Calu3 (cell line): Measurements from ENCODE around the gene SMYD4. TPM values are rescaled to one million over a fixed set of nuclear protein-coding genes. Genes with fewer than 3 reads are reported as not detected.

ENCODE experiments used
- BruUV-seq: library from RNA; stranded (reverse); fragments of 400-500 nt; replicated peaks from 2 replicates; lab custom pipeline; 2021; lab: Mats Ljungman, UMichigan
- CTCF ChIA-PET: fragments of 300-600 bp; sonication (Branson Sonifier 250); formaldehyde crosslinking; loops from one replicate; lab custom pipeline; 2022; ENCODE audit warnings: antibody characterized with exemption; lab: Charles Lee
- DNase-seq: peaks from one replicate; pipeline ENCODE4 v3.0.0; 2022
- H3K27ac Mint-ChIP-seq: one replicate; pipeline ENCODE4 v1.8.0; 2022; ENCODE audit warnings: mixed read lengths; ENCODE audit not compliant: unreplicated experiment
- H3K27me3 Mint-ChIP-seq: one replicate; pipeline ENCODE4 v1.8.0; 2022; ENCODE audit warnings: mixed read lengths; ENCODE audit not compliant: unreplicated experiment
- H3K36me3 Mint-ChIP-seq: one replicate; pipeline ENCODE4 v1.8.0; 2022; ENCODE audit warnings: mild to moderate bottlenecking, moderate library complexity, mixed read lengths; ENCODE audit not compliant: insufficient read depth, unreplicated experiment
- H3K4me1 Mint-ChIP-seq: one replicate; pipeline ENCODE4 v1.8.0; 2022; ENCODE audit warnings: mild to moderate bottlenecking, low read depth, mixed read lengths; ENCODE audit not compliant: unreplicated experiment
- H3K4me3 Mint-ChIP-seq: one replicate; pipeline ENCODE4 v1.8.0; 2022; ENCODE audit warnings: mild to moderate bottlenecking, low read depth, moderate library complexity, mixed read lengths; ENCODE audit not compliant: unreplicated experiment
- H3K9me3 Mint-ChIP-seq: one replicate; pipeline ENCODE4 v1.8.0; 2022; ENCODE audit warnings: low read depth, mixed read lengths; ENCODE audit not compliant: unreplicated experiment
- intact Hi-C: fragments of 100-400 bp; cut with micrococcal nuclease; formaldehyde crosslinking; loops from one replicate; pipeline ENCODE4 v1.10.0; 2022; ENCODE audit not compliant: unreplicated experiment
- total RNA-seq: library from RNA; stranded (reverse); gene quantifications from 2 replicates; pipeline ENCODE4 v1.2.3, GENCODE V29; 2022
- TF ChIP-seq, protein P1 (sequence below): fragments of 200-600 bp; IDR thresholded peaks from one replicate; pipeline ENCODE4 v1.8.0; 2022; ENCODE audit warnings: antibody characterized with exemption; ENCODE audit not compliant: unreplicated experiment

SMYD4 gene
- total RNA-seq, 1 experiment from 2014 or later: 20.7 TPM

DNA sequence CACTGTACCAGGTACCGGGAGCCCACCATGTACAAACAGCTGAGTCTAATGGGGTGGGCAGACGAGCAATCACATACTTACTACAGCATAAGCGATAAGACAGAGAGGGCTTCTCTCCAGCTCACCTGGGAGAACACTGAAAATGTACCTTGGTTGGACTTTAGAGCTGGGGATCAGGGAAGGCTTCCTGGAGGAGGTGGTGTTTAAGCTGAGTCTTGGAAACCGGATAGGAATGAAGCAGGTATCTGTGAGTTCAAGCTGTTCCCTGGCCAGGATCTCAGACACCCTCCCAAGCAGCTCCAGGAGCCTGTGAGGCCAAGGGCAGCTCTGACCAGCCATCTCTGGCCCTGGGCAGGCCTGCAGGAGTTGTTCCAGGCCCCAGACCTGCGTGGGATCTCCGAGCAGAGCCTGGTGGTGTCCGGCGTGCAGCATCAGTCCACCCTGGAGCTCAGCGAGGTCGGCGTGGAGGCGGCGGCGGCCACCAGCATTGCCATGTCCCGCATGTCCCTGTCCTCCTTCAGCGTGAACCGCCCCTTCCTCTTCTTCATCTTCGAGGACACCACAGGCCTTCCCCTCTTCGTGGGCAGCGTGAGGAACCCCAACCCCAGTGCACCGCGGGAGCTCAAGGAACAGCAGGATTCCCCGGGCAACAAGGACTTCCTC lies 75.8 kb downstream of the SMYD4 start:
- TF ChIP-seq, protein P1, sequence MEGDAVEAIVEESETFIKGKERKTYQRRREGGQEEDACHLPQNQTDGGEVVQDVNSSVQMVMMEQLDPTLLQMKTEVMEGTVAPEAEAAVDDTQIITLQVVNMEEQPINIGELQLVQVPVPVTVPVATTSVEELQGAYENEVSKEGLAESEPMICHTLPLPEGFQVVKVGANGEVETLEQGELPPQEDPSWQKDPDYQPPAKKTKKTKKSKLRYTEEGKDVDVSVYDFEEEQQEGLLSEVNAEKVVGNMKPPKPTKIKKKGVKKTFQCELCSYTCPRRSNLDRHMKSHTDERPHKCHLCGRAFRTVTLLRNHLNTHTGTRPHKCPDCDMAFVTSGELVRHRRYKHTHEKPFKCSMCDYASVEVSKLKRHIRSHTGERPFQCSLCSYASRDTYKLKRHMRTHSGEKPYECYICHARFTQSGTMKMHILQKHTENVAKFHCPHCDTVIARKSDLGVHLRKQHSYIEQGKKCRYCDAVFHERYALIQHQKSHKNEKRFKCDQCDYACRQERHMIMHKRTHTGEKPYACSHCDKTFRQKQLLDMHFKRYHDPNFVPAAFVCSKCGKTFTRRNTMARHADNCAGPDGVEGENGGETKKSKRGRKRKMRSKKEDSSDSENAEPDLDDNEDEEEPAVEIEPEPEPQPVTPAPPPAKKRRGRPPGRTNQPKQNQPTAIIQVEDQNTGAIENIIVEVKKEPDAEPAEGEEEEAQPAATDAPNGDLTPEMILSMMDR: no peak
- intact Hi-C loops: no loop called here
- DNase-seq: no peak
- BruUV-seq: no TSS peak
- CTCF ChIA-PET: interaction anchor here (0.6 kb wide), 1 partner anchor 62 kb away, joined by 9 read pairs; no protein-coding TSS in a partner anchor
- Mint-ChIP-seq H3K4me1 (no peaks in the 10 kb centered on the region), H3K36me3 (no peaks in the 10 kb centered on the region), H3K4me3 (no peak overlapping the region), H3K27ac (no peak overlapping the region), H3K9me3 (no peaks in the 10 kb centered on the region), H3K27me3 (peaks cover 12% of the 10 kb centered on the region)

DNA sequence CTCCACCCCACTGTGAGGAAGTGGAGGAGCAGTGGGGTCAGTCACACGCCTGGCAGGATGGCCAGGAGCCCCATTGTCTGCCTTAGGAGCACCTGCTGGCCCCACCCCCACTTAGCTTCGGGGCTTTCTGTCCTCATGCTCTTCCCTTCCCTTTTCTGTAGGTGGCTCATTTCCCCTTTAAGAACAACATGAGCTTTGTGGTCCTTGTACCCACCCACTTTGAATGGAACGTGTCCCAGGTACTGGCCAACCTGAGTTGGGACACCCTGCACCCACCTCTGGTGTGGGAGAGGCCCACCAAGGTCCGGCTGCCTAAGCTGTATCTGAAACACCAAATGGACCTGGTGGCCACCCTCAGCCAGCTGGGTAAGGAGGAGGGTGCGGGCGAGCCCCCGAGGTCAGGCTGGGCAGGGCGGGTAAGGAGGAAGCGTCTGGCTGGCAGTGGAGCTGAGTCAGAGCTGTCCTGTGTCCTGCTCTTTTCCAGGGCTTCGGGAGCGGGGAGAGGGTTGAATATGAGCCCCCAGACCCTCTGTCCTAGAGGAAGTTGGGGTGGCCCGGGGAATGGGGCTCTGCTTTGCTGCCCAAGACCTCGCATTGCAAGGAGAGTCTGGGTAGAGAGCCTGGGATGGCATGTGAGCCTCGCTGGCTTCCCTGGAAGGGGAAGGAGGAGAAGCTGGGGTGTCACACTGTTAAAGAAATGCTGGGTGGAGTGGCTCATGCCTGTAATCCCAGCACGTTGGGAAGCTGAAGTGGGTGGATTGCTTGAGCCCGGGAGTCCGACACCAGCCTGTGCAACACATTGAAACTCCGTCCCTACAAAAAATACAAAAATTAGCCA lies 77.1 kb downstream of the SMYD4 start:
- intact Hi-C loops: no loop called here
- TF ChIP-seq, protein P1: no peak
- peak; percentile 34 for DNase-seq
- CTCF ChIA-PET: interaction anchor here (0.6 to 1.3 kb wide), 3 partner anchors 38 to 558 kb away, joined by 3 to 4 read pairs (median 4); no protein-coding TSS in a partner anchor
- Mint-ChIP-seq H3K9me3 (no peaks in the 10 kb centered on the region), H3K36me3 (no peaks in the 10 kb centered on the region), H3K4me3 (peak overlapping the region; percentile 36), H3K27me3 (peaks cover 12% of the 10 kb centered on the region), H3K27ac (no peak overlapping the region), H3K4me1 (no peaks in the 10 kb centered on the region)
- BruUV-seq: no TSS peak

DNA sequence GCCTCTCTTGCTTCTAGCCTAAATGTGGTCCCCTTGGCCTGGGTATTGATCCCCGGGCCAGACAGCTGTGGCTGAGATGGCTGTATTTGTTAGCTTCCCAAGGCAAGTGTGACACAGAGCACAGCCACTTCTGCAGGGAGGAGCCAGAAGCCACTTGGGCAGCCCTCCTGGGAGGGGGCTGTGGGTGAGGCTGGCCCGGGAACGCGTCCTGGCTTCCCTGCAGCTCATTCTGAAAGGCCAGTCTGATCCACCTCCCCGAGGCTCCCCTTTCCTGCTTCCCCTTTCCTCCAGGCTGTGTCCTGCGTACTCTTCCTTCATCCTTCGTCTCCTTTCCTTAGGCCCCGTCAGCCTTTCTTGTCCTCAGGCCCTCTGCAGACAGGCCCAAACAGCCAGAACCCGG lies 79.1 kb downstream of the SMYD4 start:
- CTCF ChIA-PET: no interaction called here
- no peaks in the 10 kb centered on the region for H3K36me3 Mint-ChIP-seq
- H3K27ac Mint-ChIP-seq: no peak overlapping the region
- DNase-seq: no peak
- H3K9me3 Mint-ChIP-seq: no peaks in the 10 kb centered on the region
- no peak overlapping the region for H3K4me3 Mint-ChIP-seq
- no peaks in the 10 kb centered on the region for H3K27me3 Mint-ChIP-seq
- no peaks in the 10 kb centered on the region for H3K4me1 Mint-ChIP-seq
- intact Hi-C loops: no loop called here
- no TSS peak for BruUV-seq
- TF ChIP-seq, protein P1: no peak

DNA sequence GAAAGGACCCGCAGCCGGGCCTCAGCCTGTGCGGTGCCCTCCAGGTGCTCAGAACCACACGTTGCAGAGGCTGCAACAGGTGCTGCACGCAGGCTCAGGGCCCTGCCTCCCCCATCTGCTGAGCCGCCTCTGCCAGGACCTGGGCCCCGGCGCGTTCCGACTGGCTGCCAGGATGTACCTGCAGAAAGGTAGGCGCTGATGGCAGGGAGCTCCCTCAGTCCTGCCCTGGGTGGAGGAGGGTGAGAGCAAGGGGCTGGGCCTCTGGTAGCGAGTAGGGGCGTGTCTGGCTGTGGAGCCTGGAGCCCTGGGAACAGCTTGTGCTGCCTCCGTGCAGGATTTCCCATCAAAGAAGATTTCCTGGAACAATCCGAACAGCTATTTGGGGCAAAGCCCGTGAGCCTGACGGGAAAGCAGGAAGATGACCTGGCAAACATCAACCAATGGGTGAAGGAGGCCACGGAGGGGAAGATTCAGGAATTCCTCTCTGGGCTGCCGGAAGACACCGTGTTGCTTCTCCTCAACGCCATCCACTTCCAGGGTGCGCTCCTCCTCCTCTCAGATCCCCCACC lies 82.6 kb downstream of the SMYD4 start:
- CTCF ChIA-PET: interaction anchor here (0.7 kb wide), 1 partner anchor 21 kb away, joined by 4 read pairs; no protein-coding TSS in a partner anchor
- no peaks in the 10 kb centered on the region for H3K9me3 Mint-ChIP-seq
- no TSS peak for BruUV-seq
- H3K36me3 Mint-ChIP-seq: no peaks in the 10 kb centered on the region
- no peak overlapping the region for H3K4me3 Mint-ChIP-seq
- peaks cover 4% of the 10 kb centered on the region for H3K27me3 Mint-ChIP-seq
- TF ChIP-seq, protein P1: no peak
- no peak overlapping the region for H3K27ac Mint-ChIP-seq
- H3K4me1 Mint-ChIP-seq: no peaks in the 10 kb centered on the region
- no peak for DNase-seq
- intact Hi-C loops: no loop called here
